HEK293T (cell line): ENCODE results near the gene SRBD1.

Source experiments
- ARNT ChIP-seq: fragments of 450-650 bp; IDR thresholded peaks from 2 replicates; pipeline ENCODE4 v1.6.1; 2017; ENCODE audit warnings: mild to moderate bottlenecking
- BHLHE40 ChIP-seq: fragments of 450-650 bp; IDR thresholded peaks from 2 replicates; pipeline ENCODE4 v1.6.1; 2016; ENCODE audit warnings: mild to moderate bottlenecking, moderate library complexity, borderline replicate concordance
- ELF4 ChIP-seq: fragments of 450-650 bp; IDR thresholded peaks from 2 replicates; pipeline ENCODE4 v1.6.1; 2017; ENCODE audit warnings: antibody characterized with exemption
- FOXA1 ChIP-seq: fragments of 450-650 bp; IDR thresholded peaks from 2 replicates; pipeline ENCODE4 v1.6.1; 2016; ENCODE audit warnings: mild to moderate bottlenecking
- FOXK2 ChIP-seq: fragments of 450-650 bp; IDR thresholded peaks from 2 replicates; pipeline ENCODE4 v1.6.1; 2016; ENCODE audit warnings: mild to moderate bottlenecking
- FOXM1 ChIP-seq: fragments of 450-650 bp; IDR thresholded peaks from 2 replicates; pipeline ENCODE4 v1.6.1; 2017; ENCODE audit warnings: mild to moderate bottlenecking, borderline replicate concordance
- HDGF ChIP-seq: fragments of 450-650 bp; IDR thresholded peaks from 2 replicates; pipeline ENCODE4 v1.6.1; 2017; ENCODE audit warnings: antibody characterized with exemption, borderline replicate concordance
- PKNOX1 ChIP-seq: fragments of 450-650 bp; IDR thresholded peaks from 2 replicates; pipeline ENCODE4 v1.6.1; 2016
- SUZ12 ChIP-seq: fragments of 450-650 bp; IDR thresholded peaks from 2 replicates; pipeline ENCODE4 v1.6.1; 2016; ENCODE audit warnings: mild to moderate bottlenecking
- TARDBP ChIP-seq: fragments of 450-650 bp; IDR thresholded peaks from 2 replicates; pipeline ENCODE4 v1.6.1; 2016
- ZNF384 ChIP-seq: fragments of 450-650 bp; IDR thresholded peaks from 2 replicates; pipeline ENCODE4 v1.6.1; 2016

GRCh38 chr2:45368792-45369191, 242.3 kb downstream of the SRBD1 start:
- TF ChIP-seq ZNF384 (no peak), TARDBP (no peak), HDGF (no peak), PKNOX1 (no peak), BHLHE40 (no peak), SUZ12 (no peak), ELF4 (no peak), FOXA1 (no peak), FOXK2 (no peak), ARNT (no peak), FOXM1 (no peak)
